HepG2 (cell line): ENCODE data around the gene METTL22. TPM values are rescaled to one million over a fixed set of nuclear protein-coding genes. Genes with fewer than 3 reads are reported as not detected.
A peak's percentile ranks its signal among the peaks of the same experiment; 100 is the strongest.

Source experiments
- ATAC-seq: fragments of 200-7000 bp; cut with Tn5 transposase; 3 replicates; pipeline ENCODE4 v1.9.1; 2020; ENCODE audit warnings: mild to moderate bottlenecking, moderate library complexity
- BruUV-seq: library from RNA; stranded (reverse); fragments of 400-500 nt; replicated peaks from 2 replicates; lab custom pipeline; 2021; lab: Mats Ljungman, UMichigan
- CTCF ChIA-PET: fragments of 300-600 bp; formaldehyde crosslinking; extraction: SDS; loops from one replicate; lab custom pipeline; 2021; ENCODE audit warnings: low total read pairs, inconsistent platforms, low intra/inter-chr PET ratio; lab: Yijun Ruan, JAX
- POLR2A ChIA-PET: fragments of 350-600 bp; sonication (Branson Sonifier 250); formaldehyde crosslinking; loops from one replicate; lab custom pipeline; 2020; ENCODE audit warnings: antibody characterized with exemption, inconsistent platforms; lab: Yijun Ruan, JAX
- DNase-seq: peaks from one replicate; pipeline ENCODE4 v3.0.0-alpha.2; 2015; ENCODE audit warnings: low spot score
- FAIRE-seq: peaks from 3 replicates; lab custom pipeline; 2011; peaks lifted over from hg19 to GRCh38; lab: Jason Lieb, UNC
- H2AFZ ChIP-seq: one replicate; pipeline ENCODE4 v1.6.1; 2011; ENCODE audit warnings: low read length, inconsistent platforms
- H3K27ac ChIP-seq: fragments of 300-600 bp; 3 replicates; pipeline ENCODE4 v1.8.0; 2011; ENCODE audit warnings: mixed run types, mild to moderate bottlenecking, mixed read lengths, low read length, inconsistent platforms; ENCODE audit not compliant: insufficient read depth; ENCODE audit errors: extremely low read length
- H3K27me3 ChIP-seq, 2 experiments: fragments of 200-600 bp in 1 of 2; 2 replicates in 1 of 2; 3 replicates in 1 of 2; pipeline versions ENCODE4 v1.6.0 to v1.8.0; 2011; ENCODE audit warnings: low read length in 2 of 2, mild to moderate bottlenecking in 2 of 2, moderate library complexity in 2 of 2, inconsistent platforms in 1 of 2; ENCODE audit not compliant: insufficient read depth in 2 of 2, control insufficient read depth in 1 of 2
- H3K36me3 ChIP-seq, 2 experiments: fragments of 200-600 bp in 1 of 2; replicated peaks in 1 of 2; 2 replicates in 1 of 2; 3 replicates in 1 of 2; pipeline versions ENCODE4 v1.5.1 to v1.8.0; 2011; ENCODE audit warnings: low read length in 2 of 2, inconsistent platforms in 1 of 2; ENCODE audit not compliant: insufficient read depth in 2 of 2, control insufficient read depth in 1 of 2
- H3K4me1 ChIP-seq: 2 replicates; pipeline ENCODE4 v1.5.1; 2012; ENCODE audit warnings: low read length, inconsistent platforms; ENCODE audit not compliant: insufficient read depth
- H3K4me2 ChIP-seq: 2 replicates; pipeline ENCODE4 v1.6.0; 2011; ENCODE audit warnings: low read depth, low read length, inconsistent platforms
- H3K4me3 ChIP-seq, 3 experiments: fragments of 200-600 bp in 1 of 3; sonication (generic), shearing (Covaris generic) in 1 of 3; replicated peaks in 1 of 3; 2 replicates each; pipeline ENCODE4 v1.5.1; 2011 to 2016; ENCODE audit warnings: low read length in 3 of 3, inconsistent platforms in 2 of 3, low read depth in 2 of 3, mild to moderate bottlenecking in 2 of 3, control low read depth in 1 of 3, mixed read lengths in 1 of 3; ENCODE audit not compliant: insufficient read depth in 1 of 3
- H3K79me2 ChIP-seq: one replicate; pipeline ENCODE4 v1.6.1; 2011; ENCODE audit warnings: low read length, inconsistent platforms; ENCODE audit not compliant: insufficient read depth
- H3K9ac ChIP-seq: 2 replicates; pipeline ENCODE4 v1.6.0; 2011; ENCODE audit warnings: mild to moderate bottlenecking, low read depth, low read length, inconsistent platforms; ENCODE audit not compliant: insufficient read depth
- H3K9me3 ChIP-seq: 2 replicates; pipeline ENCODE4 v1.5.1; 2012; ENCODE audit warnings: mild to moderate bottlenecking, low read length
- H4K20me1 ChIP-seq: 2 replicates; pipeline ENCODE4 v1.6.0; 2011; ENCODE audit warnings: inconsistent platforms, mild to moderate bottlenecking, low read length, moderate library complexity; ENCODE audit not compliant: insufficient read depth
- ARID4A ChIP-seq: sonication (generic); formaldehyde crosslinking; IDR thresholded peaks from 2 replicates; pipeline ENCODE4 v1.5.0; 2020; ENCODE audit warnings: mild to moderate bottlenecking, missing genetic modification reagents, borderline replicate concordance
- NFKB2 ChIP-seq: sonication (generic); formaldehyde crosslinking; IDR thresholded peaks from 2 replicates; pipeline ENCODE4 v1.4.0; 2020; ENCODE audit warnings: missing genetic modification reagents, borderline replicate concordance
- NRL ChIP-seq: sonication (generic); formaldehyde crosslinking; IDR thresholded peaks from 2 replicates; pipeline ENCODE4 v1.5.0; 2020; ENCODE audit warnings: missing genetic modification reagents, mild to moderate bottlenecking, moderate library complexity, borderline replicate concordance
- ZFP36L1 ChIP-seq: sonication (generic); formaldehyde crosslinking; IDR thresholded peaks from 2 replicates; pipeline ENCODE4 v1.8.0; 2022; ENCODE audit warnings: mild to moderate bottlenecking, missing genetic modification reagents, moderate library complexity
- ZNF546 ChIP-seq: sonication (generic); formaldehyde crosslinking; conservative IDR thresholded peaks from 2 replicates; pipeline ENCODE4 v1.8.1; 2023; ENCODE audit warnings: mild to moderate bottlenecking, missing genetic modification reagents
- ZNF564 ChIP-seq: sonication (generic); formaldehyde crosslinking; IDR thresholded peaks from 2 replicates; pipeline ENCODE4 v1.8.1; 2023; ENCODE audit warnings: mild to moderate bottlenecking, missing genetic modification reagents
- ZNF800 ChIP-seq: sonication (generic); formaldehyde crosslinking; IDR thresholded peaks from 2 replicates; pipeline ENCODE4 v1.4.0; 2020; ENCODE audit warnings: missing genetic modification reagents
- WGBS: methylation state at CpG from one replicate; pipeline ENCODE4 v1.1.6; 2017; ENCODE audit warnings: low lambda C conversion rate; 5-methylcytosine and 5-hydroxymethylcytosine counted together
- in situ Hi-C: cut with HindIII; loops from 2 replicates; pipeline ENCODE4 v1.10.0; 2017; ENCODE audit warnings: low pct_unique_long_range_greater_than_20kb; ENCODE audit not compliant: extremely low pct_ligation_motif_present
- intact Hi-C: fragments of 100-400 bp; cut with micrococcal nuclease; formaldehyde crosslinking; loops from one replicate; pipeline ENCODE4 v1.10.0; 2022; ENCODE audit not compliant: unreplicated experiment
- polyA plus RNA-seq, 8 experiments: library from polyadenylated mRNA; depleted of rRNA in 3 of 8; stranded (reverse) in 7 of 8; unstranded in 1 of 8; fragments of >200 nt; fragmentation: Illumina TruSeq in 4 of 8; extraction: Trizol in 4 of 8; gene quantifications; 2 replicates each; pipeline versions ENCODE4 v1.2.1 to v1.2.3, GENCODE V29; 2011 to 2016; ENCODE audit warnings: low read depth in 4 of 8, missing spikeins in 1 of 8, mixed read lengths in 1 of 8; ENCODE audit not compliant: insufficient read depth in 1 of 8
- total RNA-seq, 5 experiments: library from RNA; depleted of rRNA; stranded (reverse); fragments of >200 nt; fragmentation: Illumina TruSeq; extraction: Trizol; gene quantifications; 2 replicates each; pipeline ENCODE4 v1.2.3, GENCODE V29; 2016; ENCODE audit warnings: low read depth in 1 of 5

The METTL22 gene
- total and polyA plus RNA-seq, 2 of the 13 experiments (the other 11 are each of a cell fraction or from before 2014, with no cell fraction given) = 36.2 to 94.8 TPM

GRCh38 chr16:8589057-8589899 lies 32.2 kb upstream of the METTL22 start (continued):
- no peak for TF ChIP-seq ZFP36L1 (CRISPR knock-in tag)
- TF ChIP-seq ZNF564 (CRISPR knock-in tag) = peak; percentile 50; the same call in 1 of the 2 replicates

- Histone ChIP-seq H3K27ac (no peak within 1 kb of the TSS), H3K4me3 (peak within 1 kb of the TSS; percentile 15 to 62 (median 16); a peak in 3 of 6 replicates), H3K36me3 (no peaks in the 10 kb centered on the region), H3K4me2 (peak within 1 kb of the TSS; percentile 60), H3K9ac (no peak within 1 kb of the TSS), H3K27me3 (peaks cover 13 to 55% of the 10 kb centered on the region in 2 experiments; a peak in 4 of 5 replicates), H3K4me1 (peaks cover 25% of the 10 kb centered on the region), H3K79me2 (no peaks in the 10 kb centered on the region), H4K20me1 (no peaks in the 10 kb centered on the region), H2AFZ (no peak within 1 kb of the TSS), H3K9me3 (no peaks in the 10 kb centered on the region)
- POLR2A ChIA-PET = interaction anchor here (1.0 kb wide), 1 partner anchor 9 kb away, joined by 3 read pairs; no protein-coding TSS in a partner anchor
- peak; percentile 50 for ATAC-seq
- no peak for FAIRE-seq
- CTCF ChIA-PET = no interaction called here
- no TSS peak for BruUV-seq
- intact Hi-C loops = no loop called here
- in situ Hi-C loops = no loop called here
- no peak for DNase-seq
- 9% methylated on average over 41 of the region's 41 CpGs for WGBS
- TF ChIP-seq ZNF546 (0 out of 2 replicates have a peak, but pooled peaks have one; percentile 43), ARID4A (CRISPR knock-in tag) (0 out of 2 replicates have a peak, but pooled peaks have one; percentile 4), ZNF800 (CRISPR knock-in tag) (0 out of 2 replicates have a peak, but pooled peaks have one; percentile 53), NFKB2 (CRISPR knock-in tag) (0 out of 2 replicates have a peak, but pooled peaks have one; percentile 34), NRL (CRISPR knock-in tag) (0 out of 2 replicates have a peak, but pooled peaks have one; percentile 40)
These were observed 31.4 kb upstream of the METTL22 start, which contains the start of gene TMEM114 for GRCh38 chr16:8589900-8590688. Gene TMEM114, minus strand, starts transcription at chr16:8590511. Its CDS starts 673 bp downstream, at chr16:8589838.
